NCI-H460 (cell line): ENCODE results near the gene CD46. TPM values are rescaled to one million over a fixed set of nuclear protein-coding genes. Genes with fewer than 3 reads are reported as not detected.

Experiments used
- DNase-seq: peaks from one replicate; pipeline ENCODE4 v3.0.0-alpha.2; 2016; ENCODE audit warnings: low read depth; ENCODE audit errors: extremely low read depth
- total RNA-seq: library from RNA; depleted of rRNA; stranded (reverse); fragments of >200 nt; shearing (Covaris generic); gene quantifications from 2 replicates; pipeline ENCODE4 v1.2.3, GENCODE V29; 2014

The CD46 gene
- total RNA-seq, 1 experiment from 2014 or later = 174 TPM

DNA sequence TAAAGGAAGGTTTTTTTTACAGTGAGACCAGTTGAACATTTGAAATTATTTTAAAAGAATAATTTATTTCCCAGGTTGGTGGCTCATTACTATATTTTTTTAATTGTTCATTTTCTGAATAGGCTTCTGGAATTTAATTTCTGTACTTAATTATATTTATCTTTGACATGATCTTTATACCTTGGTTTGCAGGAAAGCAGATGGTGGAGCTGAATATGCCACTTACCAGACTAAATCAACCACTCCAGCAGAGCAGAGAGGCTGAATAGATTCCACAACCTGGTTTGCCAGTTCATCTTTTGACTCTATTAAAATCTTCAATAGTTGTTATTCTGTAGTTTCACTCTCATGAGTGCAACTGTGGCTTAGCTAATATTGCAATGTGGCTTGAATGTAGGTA lies 41.5 kb downstream of the CD46 start:
- DNase-seq = no peak

DNA sequence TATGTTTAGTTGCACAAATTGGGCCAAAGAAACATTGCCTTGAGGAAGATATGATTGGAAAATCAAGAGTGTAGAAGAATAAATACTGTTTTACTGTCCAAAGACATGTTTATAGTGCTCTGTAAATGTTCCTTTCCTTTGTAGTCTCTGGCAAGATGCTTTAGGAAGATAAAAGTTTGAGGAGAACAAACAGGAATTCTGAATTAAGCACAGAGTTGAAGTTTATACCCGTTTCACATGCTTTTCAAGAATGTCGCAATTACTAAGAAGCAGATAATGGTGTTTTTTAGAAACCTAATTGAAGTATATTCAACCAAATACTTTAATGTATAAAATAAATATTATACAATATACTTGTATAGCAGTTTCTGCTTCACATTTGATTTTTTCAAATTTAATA lies 43.0 kb downstream of the CD46 start:
- no peak for DNase-seq

- DNase-seq = peak; percentile 89
These were observed 45.5 kb downstream of the CD46 start for GRCh38 chr1:207797229-207797973.

GRCh38 chr1:207798847-207799246 lies 47.0 kb downstream of the CD46 start:
- no peak for DNase-seq

DNA sequence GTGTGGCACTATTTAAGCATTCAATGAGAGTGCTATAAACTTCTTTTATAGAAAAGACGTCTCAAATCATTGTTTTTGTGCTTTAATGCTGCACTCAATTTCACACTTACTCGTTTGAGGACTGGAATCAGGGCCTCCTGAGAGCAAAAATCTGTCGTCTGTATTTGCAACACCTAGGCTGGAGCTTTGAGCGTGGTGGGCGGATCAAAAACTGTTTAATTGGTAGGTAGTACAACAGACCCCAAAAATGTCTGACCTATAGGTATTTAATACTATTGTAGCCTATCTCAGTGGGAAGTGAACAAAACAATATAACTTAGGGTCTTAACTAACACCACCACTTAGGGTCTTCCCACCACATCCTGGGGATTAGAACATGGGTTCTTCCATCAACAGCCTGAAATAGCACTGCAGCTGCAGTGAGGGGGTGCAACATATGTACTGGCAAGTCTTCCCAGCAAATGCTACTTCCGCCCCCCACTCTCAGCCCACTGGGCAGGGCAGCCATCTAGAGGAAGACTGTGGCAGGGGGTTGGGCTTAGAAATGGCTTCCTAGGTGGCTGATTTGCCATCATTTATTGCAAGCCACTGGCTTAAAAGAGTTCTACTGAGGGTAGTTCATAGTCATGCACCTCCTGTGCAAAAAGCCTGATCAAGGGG lies 48.3 kb downstream of the CD46 start:
- DNase-seq = no peak

- DNase-seq = no peak
These were observed 50.0 kb downstream of the CD46 start for GRCh38 chr1:207801819-207802218.

DNA sequence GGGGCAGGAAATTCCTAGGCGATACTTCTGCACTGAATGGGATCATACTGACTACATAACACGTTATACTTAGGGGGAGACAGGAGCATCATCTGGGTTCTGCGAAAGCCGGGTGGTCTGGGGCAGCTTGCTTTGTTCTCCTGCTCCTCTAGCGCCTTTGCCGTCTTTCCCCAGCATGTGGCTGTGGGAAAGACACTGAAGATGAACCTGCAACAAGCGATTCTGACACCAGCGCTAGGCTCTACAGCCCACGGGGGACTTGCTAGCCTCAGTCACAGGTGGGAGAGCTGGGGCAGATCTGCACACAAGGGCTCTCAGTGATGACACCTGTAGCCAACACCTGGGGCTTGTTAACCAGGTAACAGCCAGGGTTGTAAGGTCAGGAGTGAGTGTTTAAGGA lies 51.8 kb downstream of the CD46 start:
- no peak for DNase-seq

GRCh38 chr1:207804721-207805468 lies 53.0 kb downstream of the CD46 start:
- DNase-seq = no peak

DNA sequence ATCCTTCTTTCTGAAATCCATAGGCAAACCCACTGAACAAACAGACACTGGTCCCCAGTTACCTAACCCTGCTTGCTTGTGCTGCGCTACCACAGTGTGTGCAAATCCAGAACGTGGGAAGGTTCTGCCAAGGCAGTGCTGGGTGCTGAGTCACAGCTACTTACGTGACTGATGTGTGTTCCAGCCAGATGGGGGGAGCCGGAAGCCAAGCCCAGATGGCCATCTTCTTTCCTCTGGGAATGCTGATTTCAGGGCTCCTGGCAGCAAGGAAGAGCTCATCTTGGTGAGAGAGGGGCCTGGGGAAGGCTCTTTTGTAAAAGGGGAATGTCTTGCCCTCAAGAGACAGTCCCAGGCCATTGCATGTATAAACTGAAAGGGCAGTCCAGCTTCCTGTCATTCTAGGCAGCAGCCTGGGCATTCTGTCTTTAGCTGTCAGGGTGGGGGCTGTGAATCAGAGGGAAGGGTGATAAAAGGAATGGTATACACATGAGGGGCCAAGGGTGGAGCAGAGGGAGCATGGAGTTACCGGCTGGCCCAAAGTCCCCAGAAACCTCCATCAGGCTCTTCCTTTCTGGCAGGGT lies 54.1 kb downstream of the CD46 start:
- peak; percentile 87 for DNase-seq

- no peak for DNase-seq
These were observed 54.9 kb downstream of the CD46 start for GRCh38 chr1:207806531-207807325.

DNA sequence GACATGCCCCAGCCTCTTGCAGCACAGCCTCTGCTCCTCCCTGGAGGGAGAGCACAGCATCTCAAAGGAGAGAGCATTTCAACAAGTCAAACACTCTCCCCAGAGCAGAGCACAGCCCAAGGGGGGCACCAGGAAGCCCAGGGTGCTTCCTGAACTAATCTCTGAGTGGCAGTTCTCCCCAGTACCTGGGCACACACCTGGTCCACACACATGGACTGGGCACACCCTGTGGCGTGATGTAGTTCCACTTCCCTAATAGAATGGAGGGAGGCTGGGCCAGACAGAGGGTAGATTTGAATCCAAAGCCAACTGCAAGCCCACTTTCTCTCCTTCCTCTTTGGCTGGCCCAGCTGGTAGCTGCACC lies 55.5 kb downstream of the CD46 start:
- DNase-seq = no peak

DNA sequence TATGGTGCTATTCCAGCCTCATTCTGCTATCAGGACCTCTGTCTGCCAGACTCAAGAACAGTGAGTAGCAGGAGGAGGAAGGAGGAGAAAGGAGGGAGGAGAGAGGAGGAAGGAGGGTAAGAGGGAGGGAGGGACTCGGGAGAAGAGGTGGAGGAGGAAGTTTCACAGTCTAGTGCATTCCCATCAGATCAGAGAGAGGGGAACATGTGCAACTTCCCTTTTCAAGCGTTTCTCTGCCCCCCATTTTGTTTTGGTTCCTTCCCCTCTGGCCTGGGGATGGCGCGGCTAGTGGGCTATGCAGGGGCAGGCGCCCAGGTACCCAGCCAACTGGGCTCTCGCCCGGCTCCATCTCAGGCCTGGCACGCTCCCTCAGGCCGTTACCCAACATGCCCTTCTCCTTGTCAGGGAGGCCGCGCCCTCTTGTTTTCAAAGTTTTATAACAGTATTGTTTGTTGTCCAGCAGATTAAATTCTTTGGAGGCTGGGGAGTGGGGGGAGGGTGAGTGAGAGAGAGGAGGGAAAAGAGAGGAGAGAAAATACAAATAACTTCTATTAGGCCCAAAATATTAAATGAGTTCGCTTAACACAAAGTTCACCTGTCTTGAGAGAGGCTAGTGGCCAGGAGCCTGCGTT lies 56.0 kb downstream of the CD46 start:
- DNase-seq = no peak

DNA sequence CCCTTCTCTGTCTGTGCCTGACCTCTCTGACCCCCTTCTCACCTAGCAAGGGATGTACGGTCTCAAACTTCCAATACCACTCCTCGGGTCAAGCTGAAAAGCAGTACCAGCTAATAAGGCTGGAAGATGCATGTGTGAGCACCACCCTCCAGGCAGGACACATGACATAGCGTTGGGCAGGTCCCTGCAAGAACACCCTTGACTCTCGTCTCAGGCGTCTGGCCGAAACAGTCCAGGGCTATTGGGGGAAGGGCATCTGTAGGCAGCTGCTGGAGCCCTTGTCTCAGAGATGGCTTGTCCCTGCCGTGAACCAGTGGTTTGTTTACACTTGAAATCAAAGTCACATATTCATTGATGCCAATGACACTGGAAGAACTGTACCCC lies 56.5 kb downstream of the CD46 start:
- no peak for DNase-seq

- DNase-seq = no peak
These were observed 57.2 kb downstream of the CD46 start for GRCh38 chr1:207808911-207809555.

GRCh38 chr1:207810173-207810572 lies 58.3 kb downstream of the CD46 start:
- DNase-seq = no peak

- no peak for DNase-seq
These were observed 58.9 kb downstream of the CD46 start for GRCh38 chr1:207810606-207811295.

- no peak for DNase-seq
These were observed 59.5 kb downstream of the CD46 start for GRCh38 chr1:207811319-207811718.

- DNase-seq = peak; percentile 65
These were observed 60.3 kb downstream of the CD46 start for GRCh38 chr1:207811920-207812720.
